ENCODE measurements around the gene TMEM63C.
"Not testable (repeated sequence)": the region's sequence is repeated elsewhere in the genome, so short reads cannot be mapped to it uniquely, and the experiment has no call there.

TMEM63C gene

GRCh38 chr14:77155083-77155482 lies 26.5 kb upstream of the TMEM63C start:
- DNase-seq: no peak

DNA sequence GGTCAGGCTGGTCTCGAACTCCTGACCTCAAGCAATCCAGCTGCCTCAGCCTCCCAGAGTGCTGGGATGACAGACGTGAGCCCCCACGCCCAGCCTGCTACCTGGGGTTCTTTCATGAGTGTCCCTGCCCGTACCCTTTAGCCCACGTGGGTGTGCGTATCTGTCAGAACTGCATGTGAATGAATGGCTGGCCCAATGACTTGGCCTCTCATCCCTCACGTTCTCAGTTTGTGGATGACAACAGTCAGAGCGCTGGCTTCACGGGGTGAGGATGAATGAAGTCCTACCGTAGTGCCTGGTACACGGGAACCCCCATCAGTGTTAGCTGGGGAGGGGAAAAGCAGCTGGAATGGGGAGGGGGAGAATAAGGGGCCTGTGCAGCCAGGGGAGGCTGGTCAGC lies 23.9 kb upstream of the TMEM63C start:
- no peak for DNase-seq

DNA sequence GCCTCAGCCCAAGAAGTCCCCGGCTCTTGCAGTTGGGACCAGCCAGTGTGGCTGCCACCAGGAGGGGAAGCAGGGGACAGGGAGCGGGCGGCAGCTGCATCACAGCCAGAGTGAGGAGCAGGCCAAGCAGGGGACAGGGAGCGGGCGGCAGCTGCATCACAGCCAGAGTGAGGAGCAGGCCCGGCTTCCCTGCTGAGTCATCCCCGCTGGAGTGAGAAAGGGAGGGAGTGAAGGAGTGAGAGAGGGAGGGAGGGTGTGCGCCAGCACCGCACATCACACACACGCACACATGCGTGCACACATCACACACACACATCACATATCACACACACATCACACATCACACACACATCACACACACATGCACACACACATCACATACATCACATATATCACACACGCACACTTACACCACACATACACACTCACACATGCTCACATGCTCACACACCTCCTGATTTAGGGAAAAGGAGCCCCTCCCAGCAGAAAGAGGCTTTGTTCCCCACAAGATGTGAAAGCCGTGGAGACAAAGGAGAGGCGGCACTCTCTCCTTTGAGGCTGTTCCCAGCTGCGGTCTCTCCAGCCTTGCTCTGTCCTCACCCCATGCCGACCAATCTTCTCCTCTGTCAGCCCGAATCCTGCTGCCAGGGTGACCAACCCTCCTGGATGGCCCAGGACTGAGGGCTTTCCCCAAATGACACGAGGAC lies 23.3 kb upstream of the TMEM63C start:
- DNase-seq: no peak

DNA sequence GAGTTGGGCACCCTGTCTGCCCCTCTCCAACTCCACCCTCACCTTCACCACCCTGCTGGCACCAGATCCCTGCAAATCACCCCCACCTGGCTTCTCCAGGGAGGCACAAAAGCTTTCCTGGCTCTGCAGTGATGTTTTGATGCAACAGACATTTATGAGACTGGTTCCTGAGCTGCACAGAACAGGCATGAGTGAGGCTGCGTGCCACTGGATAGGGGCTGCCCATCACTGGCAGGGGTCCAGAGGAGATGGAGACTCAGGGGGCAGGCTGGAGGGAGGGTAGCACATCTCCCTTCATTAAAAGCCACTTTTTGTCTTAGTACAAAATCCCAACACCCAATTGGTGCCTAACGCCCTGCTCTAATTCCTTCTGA lies 22.7 kb upstream of the TMEM63C start:
- DNase-seq: no peak

GRCh38 chr14:77161011-77161410 lies 20.6 kb upstream of the TMEM63C start:
- no peak for DNase-seq

DNA sequence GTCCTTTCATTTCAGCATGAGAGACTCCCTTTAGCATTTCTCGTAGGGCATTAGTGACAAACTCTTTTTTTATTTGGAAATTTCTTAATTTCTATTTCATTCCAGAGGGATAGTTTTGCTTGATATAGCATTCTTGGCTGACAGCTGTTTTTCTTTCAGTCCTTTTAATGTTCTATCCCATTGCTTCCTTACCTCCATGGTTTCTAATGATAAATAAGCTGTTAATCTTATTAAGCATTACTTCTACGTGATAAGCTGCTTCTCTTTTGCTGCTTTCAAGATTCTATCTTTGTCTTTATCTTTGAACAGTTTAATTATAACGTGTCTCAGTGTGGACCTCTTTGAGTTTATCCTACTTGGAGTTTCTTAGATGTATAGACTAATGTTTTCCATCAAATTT lies 11.6 kb upstream of the TMEM63C start:
- no peak for DNase-seq

DNA sequence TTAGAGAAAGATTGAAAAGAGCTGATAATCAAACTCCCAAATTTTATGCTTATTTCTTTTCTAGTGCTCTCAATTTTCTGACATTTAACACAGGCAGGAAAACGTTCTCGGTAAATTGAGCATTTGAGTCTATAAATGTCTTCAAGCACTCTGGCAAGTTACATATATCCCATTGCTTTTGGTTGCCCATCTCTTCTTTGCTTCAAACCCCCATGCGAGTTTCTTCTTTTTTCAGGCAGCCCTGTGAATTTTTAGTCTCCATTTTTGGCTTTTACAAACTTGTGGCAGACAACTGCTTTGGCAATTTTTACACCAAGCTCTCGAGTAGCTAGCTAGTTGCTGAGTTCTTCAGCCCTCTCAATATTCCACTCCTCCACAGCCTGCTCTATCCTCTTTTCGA lies 8.7 kb upstream of the TMEM63C start:
- DNase-seq: no peak

DNA sequence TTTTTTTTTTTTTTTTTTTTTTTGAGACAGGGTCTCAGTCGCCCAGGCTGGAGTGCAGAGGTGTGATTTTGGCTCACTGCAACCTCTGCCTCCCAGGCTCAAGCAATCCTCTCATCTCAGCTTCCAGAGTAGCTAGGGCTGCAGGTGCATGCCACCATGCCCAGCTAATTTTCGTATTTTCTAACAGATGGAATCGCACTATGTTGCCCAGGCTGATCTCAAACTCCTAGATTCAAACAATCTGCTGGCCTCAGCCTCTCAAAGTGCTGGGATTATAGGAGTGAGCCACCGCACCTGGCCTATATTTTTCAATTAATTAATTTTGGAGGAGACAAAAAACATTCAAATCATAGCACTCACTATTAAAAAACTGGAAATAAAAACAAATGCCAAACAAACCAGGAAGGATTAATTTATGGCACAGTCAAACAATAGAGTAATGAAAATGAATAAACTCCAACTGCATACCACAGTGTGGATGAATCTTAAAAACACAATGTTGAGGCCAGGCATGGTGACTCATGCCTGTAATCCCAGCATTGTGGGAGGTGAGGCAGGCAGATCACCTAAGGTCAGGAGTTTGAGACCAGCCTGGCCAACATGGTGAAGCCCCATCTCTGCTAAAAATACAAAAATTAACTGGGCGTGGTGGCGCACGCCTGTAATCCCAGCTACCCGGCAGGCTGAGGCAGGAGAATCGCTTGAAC lies 7.5 kb upstream of the TMEM63C start:
- not testable (repeated sequence) for DNase-seq

DNA sequence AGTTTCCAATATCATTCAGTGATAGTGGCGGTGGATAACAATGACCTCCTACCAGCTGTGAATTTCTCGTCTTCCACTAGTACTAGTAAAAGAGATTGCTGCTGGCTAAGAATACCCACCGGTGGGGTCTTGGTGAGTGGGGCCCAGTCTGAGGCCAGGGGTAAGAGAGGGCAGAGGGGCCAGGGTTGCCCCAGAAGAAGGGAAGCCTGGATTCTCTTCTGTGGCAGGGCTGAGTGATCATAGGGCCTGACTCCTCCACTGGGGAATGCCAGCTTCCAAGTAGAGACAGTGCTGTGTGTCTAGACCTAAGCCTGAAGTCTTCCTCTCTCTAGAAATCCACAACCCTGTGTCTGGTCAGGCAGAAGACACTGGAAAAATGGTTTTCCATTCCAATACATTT lies 5.8 kb upstream of the TMEM63C start:
- no peak for DNase-seq

- no peak for DNase-seq
These were observed 3.9 kb upstream of the TMEM63C start for GRCh38 chr14:77177702-77178101.

GRCh38 chr14:77178656-77179055 lies 2.9 kb upstream of the TMEM63C start:
- no peak for DNase-seq

GRCh38 chr14:77180726-77181602 lies 634 bp upstream of the TMEM63C start:
- no peak for DNase-seq

DNA sequence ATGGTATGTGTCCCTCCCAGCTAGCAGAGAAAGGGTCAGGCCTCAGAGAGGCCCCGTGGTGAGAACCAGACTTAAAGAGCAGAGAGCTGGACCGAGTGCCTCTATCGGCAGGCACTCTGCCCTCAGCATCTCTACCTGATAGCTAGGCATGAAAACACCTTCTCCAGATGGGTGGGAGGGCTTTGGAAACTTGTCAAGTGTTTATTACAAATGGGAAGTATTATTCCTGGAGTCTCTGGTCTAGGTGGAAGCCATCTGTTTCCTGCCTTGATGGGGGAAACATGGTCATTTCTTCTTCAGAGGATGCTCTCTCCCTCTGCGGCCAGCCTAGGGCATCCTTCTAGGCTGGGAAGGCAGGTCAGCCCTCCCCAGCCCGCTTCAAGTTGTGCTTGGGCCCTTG lies 2.3 kb downstream of the TMEM63C start:
- DNase-seq: no peak

GRCh38 chr14:77184396-77185092 lies 2.9 kb downstream of the TMEM63C start:
- no peak for DNase-seq

DNA sequence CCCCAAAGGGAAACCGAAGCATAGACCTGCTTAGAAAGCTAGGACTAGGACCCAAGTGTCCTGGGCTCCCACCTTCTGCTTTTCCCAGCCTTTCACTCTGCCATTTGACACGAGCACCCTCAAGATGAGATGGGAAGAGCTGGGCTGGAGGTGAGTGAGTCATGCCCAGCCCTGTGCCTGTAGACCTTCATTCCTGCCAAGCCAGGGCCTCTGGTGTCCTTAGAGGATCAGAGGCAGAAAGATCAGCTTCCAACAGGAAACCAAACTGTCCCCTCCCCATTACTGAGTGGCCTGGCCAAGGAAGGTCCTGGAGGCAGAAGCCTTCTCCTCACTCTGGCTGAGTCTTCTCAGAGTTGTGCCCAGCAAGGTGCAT lies 3.5 kb downstream of the TMEM63C start:
- DNase-seq: no peak

- DNase-seq: no peak
These were observed 5.5 kb downstream of the TMEM63C start for GRCh38 chr14:77186911-77187648.

GRCh38 chr14:77187649-77188012 lies 6.0 kb downstream of the TMEM63C start:
- DNase-seq: no peak

- DNase-seq: no peak
These were observed 7.9 kb downstream of the TMEM63C start for GRCh38 chr14:77189479-77189878.

DNA sequence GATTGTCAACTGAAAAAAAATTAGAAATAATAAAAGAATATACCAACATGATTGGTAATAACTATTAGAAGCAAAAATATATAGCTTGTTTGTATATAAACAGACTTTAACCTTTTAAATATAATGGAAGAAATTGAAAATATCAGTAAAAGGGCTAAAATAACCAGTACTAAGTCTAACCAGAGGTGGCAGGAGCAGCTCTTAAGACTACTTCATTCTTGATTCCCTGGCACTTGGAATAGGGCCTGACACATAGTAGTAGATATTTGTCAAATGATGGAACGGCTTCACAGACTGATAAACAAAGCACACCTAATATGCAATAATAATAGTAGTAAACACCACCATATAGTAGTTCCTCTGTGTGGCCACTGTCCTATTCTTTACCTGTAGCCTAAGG lies 9.4 kb downstream of the TMEM63C start:
- DNase-seq: no peak

GRCh38 chr14:77194706-77195105 lies 13.1 kb downstream of the TMEM63C start:
- DNase-seq: no peak

DNA sequence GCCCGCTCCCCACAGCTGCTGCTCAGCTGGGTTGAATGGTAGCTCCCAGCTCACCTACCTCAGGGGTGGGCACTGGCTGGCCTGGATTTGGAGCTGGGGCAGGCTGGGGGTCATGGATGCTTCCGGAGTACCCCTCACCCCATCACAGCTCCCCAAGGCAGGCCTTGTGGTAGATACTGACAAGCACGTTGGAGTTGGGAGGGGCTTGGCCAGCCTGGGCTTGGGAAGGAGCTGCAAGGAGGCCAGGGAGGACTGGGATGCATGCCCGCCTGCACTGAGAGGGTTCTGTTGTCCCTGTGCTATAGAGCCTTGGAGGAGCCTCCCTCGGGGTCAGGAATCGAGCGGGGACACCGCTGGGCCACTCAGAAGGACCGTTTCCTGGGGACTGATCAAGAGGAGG lies 14.2 kb downstream of the TMEM63C start:
- DNase-seq: no peak

DNA sequence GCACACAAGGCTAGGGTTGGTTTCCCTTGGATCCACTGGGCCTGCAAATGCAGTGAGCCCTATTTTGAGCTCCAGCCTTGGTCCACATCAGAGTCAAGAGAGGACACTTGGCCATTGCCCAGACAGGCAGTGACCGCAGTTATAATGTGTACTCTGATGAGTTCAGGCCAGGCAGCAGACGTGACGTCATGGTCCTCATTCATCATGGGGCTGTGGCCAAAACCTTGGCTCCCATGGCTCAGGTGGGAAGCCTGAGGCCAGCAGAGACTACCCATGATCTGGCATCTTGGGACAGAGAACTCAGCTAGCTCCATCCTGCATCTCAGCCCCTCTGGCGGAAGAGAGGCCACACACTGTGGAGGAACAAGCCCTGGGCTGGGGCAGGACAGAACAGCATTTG lies 16.4 kb downstream of the TMEM63C start:
- no peak for DNase-seq

DNA sequence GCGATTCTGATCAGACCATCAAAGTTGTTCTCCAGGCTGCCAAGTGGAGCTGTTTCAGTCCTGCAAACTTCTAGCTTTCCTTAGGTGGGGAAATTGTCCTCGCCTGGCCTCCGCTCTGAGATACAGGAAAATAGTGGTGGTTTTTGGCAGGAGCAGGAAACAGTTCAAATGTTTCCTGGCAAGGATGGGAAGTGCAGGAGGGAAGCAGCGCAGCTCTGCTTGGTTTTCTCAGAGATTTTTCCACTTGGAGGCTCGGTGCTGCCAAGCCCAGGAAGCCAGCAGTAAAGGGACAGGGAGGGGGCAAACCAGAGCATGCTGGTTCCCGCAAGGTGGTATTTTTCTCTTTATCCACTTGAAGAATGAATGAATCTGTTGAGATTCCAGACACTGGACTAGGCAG lies 17.0 kb downstream of the TMEM63C start:
- no peak for DNase-seq

All from stimulated activated CD4-positive, alpha-beta T cell treated with anti-CD3 and anti-CD28 coated beads, Interleukin-2, amount 100 ng/mL, for 24 hours (primary cell).